ENCODE data around the gene BRINP1.

The BRINP1 gene

DNA sequence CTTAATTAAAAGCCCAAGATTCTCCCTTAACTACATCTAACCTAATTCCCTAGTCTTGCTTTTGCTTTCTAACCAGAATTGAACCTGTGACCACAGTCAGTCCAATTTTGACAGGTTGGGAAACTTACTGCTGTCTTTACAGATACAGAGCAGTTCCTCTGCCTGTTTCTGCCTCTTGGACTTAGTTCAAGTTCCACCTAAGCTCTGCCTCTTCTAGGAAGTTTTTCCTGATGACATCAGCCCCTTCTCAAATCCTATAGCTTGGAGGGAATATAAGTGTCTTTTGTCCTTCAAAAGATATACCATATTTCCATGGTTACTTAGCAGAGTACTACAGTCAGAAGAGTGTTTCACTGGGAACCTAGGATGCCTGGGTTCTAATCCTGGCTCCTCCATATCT is 31.7 kb downstream of the BRINP1 start:
- DNase-seq = no peak

- DNase-seq = no peak
These were observed 34.5 kb downstream of the BRINP1 start for GRCh38 chr9:119334745-119335144.

- DNase-seq = no peak
These were observed 35.6 kb downstream of the BRINP1 start for GRCh38 chr9:119333507-119334229.

DNA sequence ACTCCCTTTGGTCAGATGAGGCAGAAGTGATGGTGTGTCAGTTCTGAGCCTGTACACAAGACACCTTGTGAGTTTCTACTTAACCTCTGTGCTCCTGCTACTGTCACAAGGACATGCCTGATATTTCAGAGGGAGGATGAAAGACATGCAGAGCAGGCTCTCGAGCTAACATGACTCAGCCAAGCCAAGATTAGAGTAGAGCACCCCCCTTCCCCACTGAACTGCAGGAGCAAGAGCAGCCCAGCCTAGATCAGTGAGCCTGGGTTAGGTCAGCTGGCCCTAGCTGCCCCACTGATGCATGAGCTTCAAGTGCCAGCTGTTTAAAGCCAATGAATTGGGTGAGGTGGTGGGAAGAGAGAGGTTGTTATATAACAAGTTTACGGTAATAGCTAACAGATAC is 36.7 kb downstream of the BRINP1 start:
- DNase-seq = no peak

- DNase-seq = no peak
These were observed 47.1 kb downstream of the BRINP1 start for GRCh38 chr9:119322184-119322583.

DNA sequence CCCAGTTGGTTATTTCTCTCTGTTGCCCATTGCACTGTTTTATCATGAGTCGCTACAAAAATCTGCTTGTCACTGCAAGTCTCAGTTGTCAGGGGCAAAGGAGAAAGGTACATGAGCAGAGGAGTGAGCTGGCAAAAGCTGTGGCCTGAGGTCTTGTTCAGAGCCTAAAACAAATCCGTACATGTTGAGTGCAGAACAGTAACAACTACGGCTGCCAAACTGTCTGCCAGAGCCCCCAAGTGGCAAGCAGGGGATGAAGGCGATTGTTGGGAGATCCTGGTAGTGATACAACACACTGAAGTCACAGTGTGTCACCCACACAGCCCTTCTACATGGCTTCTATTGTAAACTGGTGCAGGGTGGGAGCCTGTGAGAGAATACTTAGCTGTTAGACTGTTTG is 50.9 kb downstream of the BRINP1 start:
- no peak for DNase-seq

DNA sequence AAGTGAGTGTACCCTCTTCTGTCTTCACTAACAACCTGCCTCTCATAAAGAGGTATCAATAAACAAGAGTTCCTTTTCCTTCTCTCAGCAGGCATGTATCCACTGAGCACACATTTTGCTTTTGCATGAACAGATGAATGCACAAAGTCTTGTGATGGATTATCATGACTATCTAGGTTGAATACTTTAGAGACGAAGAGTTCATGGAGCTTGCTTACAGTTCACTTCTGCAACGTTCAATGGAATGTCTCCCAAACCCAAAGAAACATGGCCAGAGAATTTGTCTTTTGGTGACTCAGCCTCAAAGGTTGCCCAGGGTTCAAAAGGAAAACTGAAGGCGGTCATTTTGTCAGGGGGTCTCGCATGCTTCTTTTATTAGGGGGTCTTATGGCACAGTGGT is 55.4 kb downstream of the BRINP1 start:
- no peak for DNase-seq

GRCh38 chr9:119310741-119311140 is 58.5 kb downstream of the BRINP1 start:
- no peak for DNase-seq

DNA sequence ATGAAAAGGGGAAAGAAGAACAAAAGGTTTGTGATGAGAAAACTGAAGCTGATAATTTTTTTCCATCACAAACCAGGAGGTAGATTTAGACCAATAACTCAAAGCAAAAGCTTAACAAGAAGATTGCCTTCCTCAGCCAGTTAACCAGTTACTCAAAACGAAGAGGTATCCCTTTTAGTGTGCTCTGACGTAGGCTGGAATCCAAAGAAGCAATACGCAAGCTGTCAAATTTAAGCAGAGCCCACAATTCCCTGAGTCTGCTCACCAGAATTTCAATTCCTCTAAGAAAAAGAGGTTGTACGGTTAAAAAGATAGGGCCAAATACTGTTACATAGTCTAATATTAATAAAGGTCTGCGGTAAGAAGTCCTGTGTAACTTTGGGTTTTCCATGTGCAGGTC is 61.8 kb downstream of the BRINP1 start:
- DNase-seq = no peak

GRCh38 chr9:119304555-119304954 is 64.7 kb downstream of the BRINP1 start:
- DNase-seq = no peak

GRCh38 chr9:119302988-119303698 is 66.1 kb downstream of the BRINP1 start:
- no peak for DNase-seq

- DNase-seq = no peak
These were observed 71.0 kb downstream of the BRINP1 start for GRCh38 chr9:119298076-119298853.

DNA sequence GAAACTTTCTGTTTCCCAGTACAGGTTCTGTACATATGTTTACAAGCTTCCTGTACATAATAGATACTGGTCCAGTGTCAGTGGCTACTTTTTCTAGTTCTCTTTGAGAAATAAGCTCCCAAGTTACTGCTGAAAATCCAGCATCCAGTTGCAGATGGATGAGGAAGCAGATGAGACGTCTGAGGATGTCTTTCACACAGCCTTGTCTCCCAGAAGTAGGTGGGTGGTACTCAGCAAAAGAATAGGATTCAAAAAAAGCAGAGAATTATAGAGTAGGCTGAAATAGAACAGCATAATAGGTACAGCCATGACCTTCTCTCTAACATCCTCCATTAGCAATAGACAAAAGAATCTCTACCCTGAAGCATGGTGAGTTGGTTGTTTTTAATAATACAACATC is 77.7 kb downstream of the BRINP1 start:
- DNase-seq = no peak

- no peak for DNase-seq
These were observed 79.3 kb downstream of the BRINP1 start for GRCh38 chr9:119289740-119290433.

DNA sequence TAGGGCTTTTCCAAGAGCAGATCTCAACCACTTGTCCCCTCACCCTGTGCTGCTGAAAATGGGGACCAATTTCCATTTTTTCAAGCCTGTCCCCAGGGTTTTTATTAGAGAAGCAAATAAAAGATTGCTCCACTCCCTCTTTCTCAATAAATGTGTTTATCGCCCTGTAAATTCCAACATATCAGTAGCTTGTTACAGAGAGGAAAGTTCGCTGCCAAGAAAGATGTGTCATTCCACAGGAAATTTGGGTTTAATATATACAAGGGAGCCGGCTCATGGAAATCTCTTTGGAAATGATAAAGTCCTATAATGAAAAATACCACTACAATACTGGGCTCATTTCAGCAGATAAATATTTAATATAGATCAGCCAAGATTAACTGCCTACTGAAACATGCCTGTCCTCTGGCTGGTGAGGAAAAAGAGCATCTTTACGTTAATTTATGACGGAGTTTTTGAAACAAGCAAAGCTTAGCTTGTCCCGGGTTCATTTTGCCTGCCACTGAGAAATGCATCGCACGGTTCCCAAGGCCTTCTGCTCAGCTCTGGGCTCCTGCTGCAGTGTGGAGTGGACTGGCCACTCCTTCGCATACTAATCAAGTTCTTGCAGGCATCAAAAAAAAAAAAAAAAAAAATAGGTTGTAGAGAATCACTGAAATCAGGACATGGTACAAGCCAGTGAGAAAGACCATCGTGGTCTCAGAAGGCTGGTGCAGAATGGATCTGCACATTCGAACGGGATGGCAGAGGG is 84.5 kb downstream of the BRINP1 start:
- DNase-seq = no peak

GRCh38 chr9:119284118-119284517 is 85.1 kb downstream of the BRINP1 start:
- DNase-seq = no peak

DNA sequence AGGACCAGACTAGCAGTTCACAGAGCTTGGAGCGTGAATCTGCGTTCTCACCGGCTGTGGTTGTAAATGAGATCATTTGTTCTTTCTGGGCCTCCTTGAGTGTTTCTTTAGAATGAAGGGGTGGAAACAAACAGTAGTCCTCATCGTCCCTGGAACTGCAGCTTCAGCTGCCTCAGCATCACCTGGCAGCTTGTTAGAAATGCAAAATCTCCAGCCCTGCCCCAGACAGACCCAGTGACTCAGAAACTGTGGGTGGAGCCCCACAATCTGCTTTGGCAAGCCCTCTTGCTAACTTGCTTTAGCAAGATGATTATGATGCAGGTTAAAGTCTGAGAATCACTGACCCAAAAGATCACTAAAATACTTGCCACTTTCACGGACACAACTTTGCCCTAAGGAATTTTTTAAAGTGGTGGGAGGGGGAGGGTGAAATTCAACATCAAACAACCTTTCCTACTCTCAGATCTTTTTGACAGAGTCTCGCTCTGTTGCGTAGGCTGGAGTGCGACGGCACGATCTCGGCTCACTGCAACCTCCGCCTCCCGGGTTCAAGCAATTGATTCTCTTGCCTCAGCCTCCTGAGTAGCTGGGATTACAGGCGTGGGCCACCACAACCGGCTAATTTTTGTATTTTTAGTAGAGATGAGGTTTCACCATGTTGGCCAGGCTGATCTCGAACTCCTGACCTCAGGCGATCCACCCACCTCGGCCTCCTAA is 86.0 kb downstream of the BRINP1 start:
- DNase-seq = no peak

DNA sequence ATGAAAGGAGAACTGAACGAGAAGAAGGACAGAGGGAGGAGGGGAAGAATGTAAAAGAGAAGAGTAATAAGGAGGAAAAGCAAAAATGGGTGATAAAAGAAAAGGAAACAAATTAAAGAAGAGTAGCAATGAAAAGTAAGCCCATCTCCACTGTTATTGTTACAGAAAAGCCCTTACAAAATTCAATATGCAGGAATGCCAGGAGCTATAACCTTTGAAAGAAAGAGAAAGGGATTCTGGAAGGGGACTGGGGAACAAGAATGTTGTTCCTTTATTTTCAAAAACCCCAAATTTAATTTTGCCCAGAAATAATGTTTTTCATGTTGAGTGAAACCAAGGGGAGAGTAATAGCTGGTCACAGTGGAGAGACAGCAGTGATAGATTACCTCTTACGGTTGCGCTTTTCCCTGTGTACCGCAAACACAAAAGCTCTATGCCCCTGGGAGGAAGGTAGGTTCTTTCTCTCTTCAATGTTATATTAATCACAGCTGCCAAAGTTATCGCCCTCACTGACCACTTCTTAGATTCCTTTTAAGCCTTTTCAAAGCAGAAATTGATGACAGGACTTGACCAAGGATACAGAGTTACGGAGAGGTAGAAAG is 86.7 kb downstream of the BRINP1 start:
- DNase-seq = no peak

DNA sequence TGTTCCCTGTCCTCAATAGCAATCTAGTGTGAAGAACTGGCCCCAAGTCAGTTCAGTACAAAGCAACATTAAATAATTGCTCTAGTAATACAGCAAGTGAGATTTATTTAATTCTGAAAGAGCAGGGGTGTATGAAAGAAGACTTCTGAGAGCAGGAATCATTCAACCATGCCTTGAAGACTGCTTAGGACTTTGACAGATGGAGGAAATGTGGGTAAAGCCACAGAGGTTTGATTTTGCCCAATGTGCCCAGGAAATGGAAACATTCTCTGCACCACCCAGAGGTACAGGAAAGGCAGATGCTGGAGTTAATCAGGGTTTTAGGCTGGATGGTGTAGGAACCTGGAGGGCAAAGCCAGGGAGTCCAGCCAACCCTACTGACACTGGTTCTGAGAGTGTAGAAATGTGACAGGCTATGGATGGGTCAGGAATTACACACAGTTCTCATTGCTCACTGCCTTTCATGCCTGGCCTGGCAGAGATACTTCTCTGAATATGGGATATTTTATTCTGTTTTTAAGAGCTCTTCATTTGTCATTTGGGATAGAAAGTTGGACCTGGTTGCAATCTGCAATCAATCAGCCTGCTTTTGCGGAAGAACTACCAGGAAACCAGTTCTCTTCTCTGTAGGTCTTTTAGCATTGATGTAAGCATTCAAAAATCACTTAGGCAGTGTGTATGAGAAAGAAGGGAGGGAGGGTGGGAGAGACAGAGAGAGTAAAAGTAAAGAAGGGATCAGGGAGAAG is 88.3 kb downstream of the BRINP1 start:
- DNase-seq = no peak

DNA sequence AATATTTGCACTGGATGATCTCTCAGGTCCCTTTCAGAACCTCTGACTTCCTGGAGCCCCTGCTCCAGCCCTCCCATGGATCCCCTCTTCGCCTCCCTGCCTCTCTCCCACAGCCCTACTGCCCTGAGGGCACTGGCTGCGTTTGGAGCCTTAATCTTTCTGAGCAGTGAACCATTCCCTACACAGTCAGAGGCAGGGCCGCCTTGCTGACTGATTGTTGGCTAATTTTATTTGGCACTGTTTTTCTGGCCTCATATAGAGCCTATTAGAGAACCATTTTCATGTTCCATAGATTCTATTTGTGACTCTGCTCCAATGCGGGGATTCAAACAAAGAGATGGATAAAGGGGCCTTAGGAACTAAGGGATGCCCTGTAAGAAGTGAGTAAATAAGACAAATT is 91.1 kb downstream of the BRINP1 start:
- no peak for DNase-seq
